Right ventricle myocardium inferior (tissue), 1 donor: ENCODE data around the gene HBA2. TPM values are rescaled to one million over a fixed set of nuclear protein-coding genes. Genes with fewer than 3 reads are reported as not detected.
"Not testable (repeated sequence)": the region's sequence is repeated elsewhere in the genome, so short reads cannot be mapped to it uniquely, and the experiment has no call there.

ENCODE experiments used
- ATAC-seq: fragments of 200-7000 bp; cut with Tn5 transposase; one replicate; pipeline ENCODE4 v1.9.1; 2020; ENCODE audit warnings: mild to moderate bottlenecking, moderate library complexity
- DNase-seq: peaks from one replicate; pipeline ENCODE4 v3.0.0; 2021; ENCODE audit errors: missing footprints
- intact Hi-C: fragments of 100-400 bp; cut with DNase I; formaldehyde crosslinking; loops from one replicate; pipeline ENCODE4 v1.11.0; 2022
- total RNA-seq: library from RNA; stranded (reverse); fragmentation: NEBNext Ultra II Directional; extraction: Animal tissue kit (Norgen Biotek cat#: 25700); gene quantifications from one replicate; pipeline ENCODE4 v1.2.1, GENCODE V29; 2021
- donor health status: DM: no; HTN: yes; CAD: no; lungs with severe emphysema.

Gene HBA2
- total RNA-seq, 1 donor from 2014 or later, result 86.1 TPM

GRCh38 chr16:185213-185612 is 12.5 kb downstream of the HBA2 start:
- intact Hi-C loops, result no loop called here
- DNase-seq, result no peak

GRCh38 chr16:185691-186090 is 13.0 kb downstream of the HBA2 start:
- ATAC-seq (no peak), DNase-seq (no peak)
- intact Hi-C loops, result no loop called here

More at GRCh38 chr16:185213-185612, 12.5 kb downstream of the HBA2 start:
- no peak for ATAC-seq

- ATAC-seq, result no peak
- no peak for DNase-seq
- intact Hi-C loops, result no loop called here
Measured at GRCh38 chr16:187330-187729, 14.7 kb downstream of the HBA2 start.

- DNase-seq (no peak), ATAC-seq (no peak)
- intact Hi-C loops, result no loop called here
Measured at GRCh38 chr16:188674-189073, 16.0 kb downstream of the HBA2 start.

- DNase-seq (no peak), ATAC-seq (no peak)
Measured at GRCh38 chr16:189604-190186, 17.0 kb downstream of the HBA2 start.

GRCh38 chr16:191831-192230 is 19.2 kb downstream of the HBA2 start:
- ATAC-seq (no peak), DNase-seq (no peak)
- intact Hi-C loops, result no loop called here

More at GRCh38 chr16:189604-190186, 17.0 kb downstream of the HBA2 start:
- intact Hi-C loops, result no loop called here

GRCh38 chr16:192686-193085 is 20.0 kb downstream of the HBA2 start:
- intact Hi-C loops, result no loop called here
- no peak for ATAC-seq
- DNase-seq, result no peak

GRCh38 chr16:193441-193840 is 20.8 kb downstream of the HBA2 start:
- ATAC-seq (no peak), DNase-seq (no peak)
- intact Hi-C loops, result no loop called here

- DNase-seq (no peak), ATAC-seq (no peak)
- intact Hi-C loops, result no loop called here
Measured at GRCh38 chr16:194516-194915, 21.8 kb downstream of the HBA2 start.

GRCh38 chr16:200388-200787 is 27.7 kb downstream of the HBA2 start:
- no peak for DNase-seq
- intact Hi-C loops, result no loop called here
- ATAC-seq, result no peak

GRCh38 chr16:203246-203645 is 30.6 kb downstream of the HBA2 start:
- intact Hi-C loops, result no loop called here
- ATAC-seq, result no peak
- no peak for DNase-seq

- DNase-seq, intact Hi-C loops, ATAC-seq: not testable (repeated sequence)
Measured at GRCh38 chr16:204046-204445, 31.4 kb downstream of the HBA2 start.

GRCh38 chr16:209359-209758 is 36.7 kb downstream of the HBA2 start:
- DNase-seq, ATAC-seq, intact Hi-C loops: not testable (repeated sequence)

- DNase-seq, intact Hi-C loops: not testable (repeated sequence)
- peak; percentile 29 for ATAC-seq
Measured at GRCh38 chr16:211631-212180, 39.0 kb downstream of the HBA2 start.

- peak; percentile 34 for ATAC-seq
- intact Hi-C loops, result no loop called here
- DNase-seq, result no peak
Measured at GRCh38 chr16:212999-213398, 40.3 kb downstream of the HBA2 start.

- DNase-seq (no peak), ATAC-seq (no peak)
- intact Hi-C loops, result no loop called here
Measured at GRCh38 chr16:220021-220420, 47.3 kb downstream of the HBA2 start.

Other genes starting within 250 kb of the HBA2 start
- gene POLR3K, start 119.3 kb upstream of the HBA2 start, total RNA-seq, result 11.3 TPM
- 80.7 TPM for gene SNRNP25, start 119.0 kb upstream of the HBA2 start, total RNA-seq
- gene RHBDF1, start 100.2 kb upstream of the HBA2 start, total RNA-seq, result 24.5 TPM
- 37.2 TPM for gene MPG, start 94.7 kb upstream of the HBA2 start, total RNA-seq
- 18.5 TPM for gene NPRL3, start 34.2 kb upstream of the HBA2 start, total RNA-seq
- gene HBZ, start 20.2 kb upstream of the HBA2 start, total RNA-seq, result not detected
- gene HBM, start 6.9 kb upstream of the HBA2 start, total RNA-seq, result not detected
- gene HBA1, start 3.8 kb downstream of the HBA2 start, total RNA-seq, result 91.7 TPM
- gene HBQ1, start 7.6 kb downstream of the HBA2 start, total RNA-seq, result not detected
- gene LUC7L, start 56.6 kb downstream of the HBA2 start, total RNA-seq, result 23.5 TPM
- 144 TPM for gene FAM234A, start 61.9 kb downstream of the HBA2 start, total RNA-seq
- 15.4 TPM for gene RGS11, start 103.1 kb downstream of the HBA2 start, total RNA-seq
- 9.3 TPM for gene ARHGDIG, start 107.7 kb downstream of the HBA2 start, total RNA-seq
- gene PDIA2, start 110.3 kb downstream of the HBA2 start, total RNA-seq, result 1.6 TPM
- gene AXIN1, start 179.8 kb downstream of the HBA2 start, total RNA-seq, result 12.8 TPM
- 83.1 TPM for gene MRPL28, start 197.7 kb downstream of the HBA2 start, total RNA-seq
- gene PGAP6, start 209.1 kb downstream of the HBA2 start, total RNA-seq, result 32.1 TPM
- 91.3 TPM for gene NME4, start 224.3 kb downstream of the HBA2 start, total RNA-seq
- 10.6 TPM for gene DECR2, start 229.0 kb downstream of the HBA2 start, total RNA-seq